ENCODE results near the gene C6orf89.

The C6orf89 gene

DNA sequence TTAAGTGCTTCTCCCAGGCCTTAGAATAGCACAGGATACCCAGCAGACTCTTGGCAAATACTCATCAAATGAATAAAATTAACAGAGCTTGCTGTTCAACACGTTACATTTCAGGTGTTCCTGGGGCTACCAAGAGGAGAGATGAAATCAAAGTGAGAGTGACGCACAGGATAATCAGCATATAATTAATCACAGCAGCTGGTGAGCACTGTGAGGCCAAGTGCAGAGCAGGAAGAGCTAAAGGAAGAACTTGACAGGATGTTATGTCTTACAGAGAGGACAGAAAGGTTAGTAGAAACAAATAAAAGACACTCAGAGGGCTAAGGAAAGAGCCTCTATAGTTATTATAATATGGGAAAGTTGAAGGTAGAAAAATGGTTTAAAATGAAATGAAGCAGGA lies 19.9 kb upstream of the C6orf89 start:
- Histone ChIP-seq H3K4me2 (ENCODE audit: low read depth, low read length) (no peak overlapping the region), H4K20me1 (ENCODE audit: insufficient read depth, low read length) (no peaks in the 10 kb centered on the region), H2AFZ (ENCODE audit: low read length) (no peak overlapping the region), H3K79me2 (ENCODE audit: low read length) (peaks cover 81% of the 10 kb centered on the region), H3K27me3 (replicated peaks; ENCODE audit: insufficient read depth, low read length) (no peaks in the 10 kb centered on the region), H3K4me1 (ENCODE audit: low read length) (no peaks in the 10 kb centered on the region), H3K9me3 (replicated peaks; ENCODE audit: insufficient read depth, low read length) (no peaks in the 10 kb centered on the region), H3K9ac (ENCODE audit: low read length) (no peak overlapping the region), H3K9me2 (replicated peaks; ENCODE audit: insufficient read depth, low read length) (no peaks in the 10 kb centered on the region), H3K27ac (ENCODE audit: low read length) (no peak overlapping the region), H3K4me3 (ENCODE audit: low read length) (no peak overlapping the region), H3K36me3 (replicated peaks; ENCODE audit: insufficient read depth, low read length) (no peaks in the 10 kb centered on the region), H3F3A (ENCODE audit: insufficient read depth, low read length) (no peaks in the 10 kb centered on the region)
- DNase-seq, result no peak
- TF ChIP-seq EZH2phosphoT487 (IDR thresholded peaks at IDR 0.05; ENCODE audit: low read length) (no peak), EZH2 (optimal IDR thresholded peaks at IDR 0.05; ENCODE audit: low read depth, low read length) (no peak), CTCF (IDR thresholded peaks at IDR 0.05; ENCODE audit: low read length) (no peak)

- H3K9ac ChIP-seq (ENCODE audit: low read length), result no peak overlapping the region
Measured at GRCh38 chr6:36867471-36868224, 18.1 kb upstream of the C6orf89 start.

GRCh38 chr6:36871686-36872085 lies 14.1 kb upstream of the C6orf89 start:
- Histone ChIP-seq H3K79me2 (ENCODE audit: low read length) (peaks cover 57% of the 10 kb centered on the region), H3K9me2 (replicated peaks; ENCODE audit: insufficient read depth, low read length) (no peaks in the 10 kb centered on the region), H3K4me2 (ENCODE audit: low read depth, low read length) (no peak overlapping the region), H3K4me3 (ENCODE audit: low read length) (no peak overlapping the region), H3K9me3 (replicated peaks; ENCODE audit: insufficient read depth, low read length) (no peaks in the 10 kb centered on the region), H3K27ac (ENCODE audit: low read length) (no peak overlapping the region), H3K4me1 (ENCODE audit: low read length) (peaks cover 8% of the 10 kb centered on the region), H3K9ac (ENCODE audit: low read length) (no peak overlapping the region), H3K36me3 (replicated peaks; ENCODE audit: insufficient read depth, low read length) (no peaks in the 10 kb centered on the region), H3F3A (ENCODE audit: insufficient read depth, low read length) (no peaks in the 10 kb centered on the region), H3K27me3 (replicated peaks; ENCODE audit: insufficient read depth, low read length) (no peaks in the 10 kb centered on the region), H2AFZ (ENCODE audit: low read length) (no peak overlapping the region), H4K20me1 (ENCODE audit: insufficient read depth, low read length) (no peaks in the 10 kb centered on the region)
- DNase-seq, result no peak
- TF ChIP-seq CTCF (IDR thresholded peaks at IDR 0.05; ENCODE audit: low read length) (no peak), EZH2phosphoT487 (IDR thresholded peaks at IDR 0.05; ENCODE audit: low read length) (no peak), EZH2 (optimal IDR thresholded peaks at IDR 0.05; ENCODE audit: low read depth, low read length) (no peak)

More at GRCh38 chr6:36867471-36868224, 18.1 kb upstream of the C6orf89 start:
- Histone ChIP-seq H3K4me3 (ENCODE audit: low read length) (no peak overlapping the region), H3K79me2 (ENCODE audit: low read length) (peaks cover 78% of the 10 kb centered on the region), H3K9me3 (replicated peaks; ENCODE audit: insufficient read depth, low read length) (no peaks in the 10 kb centered on the region), H2AFZ (ENCODE audit: low read length) (no peak overlapping the region), H4K20me1 (ENCODE audit: insufficient read depth, low read length) (no peaks in the 10 kb centered on the region), H3K27me3 (replicated peaks; ENCODE audit: insufficient read depth, low read length) (no peaks in the 10 kb centered on the region), H3K4me2 (ENCODE audit: low read depth, low read length) (no peak overlapping the region), H3K4me1 (ENCODE audit: low read length) (no peaks in the 10 kb centered on the region), H3K36me3 (replicated peaks; ENCODE audit: insufficient read depth, low read length) (no peaks in the 10 kb centered on the region), H3F3A (ENCODE audit: insufficient read depth, low read length) (no peaks in the 10 kb centered on the region), H3K27ac (ENCODE audit: low read length) (no peak overlapping the region), H3K9me2 (replicated peaks; ENCODE audit: insufficient read depth, low read length) (no peaks in the 10 kb centered on the region)
- DNase-seq, result no peak
- TF ChIP-seq EZH2phosphoT487 (IDR thresholded peaks at IDR 0.05; ENCODE audit: low read length), result no peak
- TF ChIP-seq EZH2 (optimal IDR thresholded peaks at IDR 0.05; ENCODE audit: low read depth, low read length), result no peak

DNA sequence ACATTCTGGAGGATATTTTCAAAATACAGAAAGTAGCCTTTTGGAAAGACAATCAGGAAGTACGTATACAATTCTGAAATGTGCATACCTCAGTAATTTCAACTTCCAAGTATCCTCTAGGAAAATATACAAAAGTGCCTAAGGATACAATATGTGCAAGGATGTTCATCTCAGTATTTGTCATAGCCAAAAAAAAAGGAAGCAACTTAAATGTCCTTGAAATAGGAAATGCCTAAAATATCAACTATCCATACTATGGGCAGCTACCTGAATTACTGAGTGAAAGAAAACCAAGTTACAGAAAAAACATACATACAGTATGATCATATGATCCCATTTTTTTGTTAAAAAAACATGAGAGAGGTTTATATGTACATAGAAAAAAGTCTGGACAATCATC lies 12.6 kb upstream of the C6orf89 start:
- no peaks in the 10 kb centered on the region for H3F3A ChIP-seq (ENCODE audit: insufficient read depth, low read length)
- no peaks in the 10 kb centered on the region for H3K9me3 ChIP-seq (replicated peaks; ENCODE audit: insufficient read depth, low read length)
- H3K9ac ChIP-seq (ENCODE audit: low read length), result no peak overlapping the region; the same call in 1 of the 2 replicates
- no peaks in the 10 kb centered on the region for H3K9me2 ChIP-seq (replicated peaks; ENCODE audit: insufficient read depth, low read length)
- H3K4me2 ChIP-seq (ENCODE audit: low read depth, low read length), result peak overlapping the region; percentile 83
- no peak for DNase-seq
- H3K79me2 ChIP-seq (ENCODE audit: low read length), result peaks cover 42% of the 10 kb centered on the region
- no peaks in the 10 kb centered on the region for H3K36me3 ChIP-seq (replicated peaks; ENCODE audit: insufficient read depth, low read length)
- H4K20me1 ChIP-seq (ENCODE audit: insufficient read depth, low read length), result no peaks in the 10 kb centered on the region
- TF ChIP-seq CTCF (IDR thresholded peaks at IDR 0.05; ENCODE audit: low read length) (no peak), EZH2 (optimal IDR thresholded peaks at IDR 0.05; ENCODE audit: low read depth, low read length) (no peak), EZH2phosphoT487 (IDR thresholded peaks at IDR 0.05; ENCODE audit: low read length) (no peak)
- H2AFZ ChIP-seq (ENCODE audit: low read length), result no peak overlapping the region
- peaks cover 8% of the 10 kb centered on the region for H3K4me1 ChIP-seq (ENCODE audit: low read length)
- H3K27me3 ChIP-seq (replicated peaks; ENCODE audit: insufficient read depth, low read length), result no peaks in the 10 kb centered on the region
- no peak overlapping the region for H3K27ac ChIP-seq (ENCODE audit: low read length)
- peak overlapping the region; percentile 76; the same call in 1 of the 2 replicates for H3K4me3 ChIP-seq (ENCODE audit: low read length)
